ENCODE results near the gene ZNF865. TPM values are rescaled to one million over a fixed set of nuclear protein-coding genes. Genes with fewer than 3 reads are reported as not detected.
A peak's percentile ranks its signal among the peaks of the same experiment; 100 is the strongest.
"Not testable (repeated sequence)": the region's sequence is repeated elsewhere in the genome, so short reads cannot be mapped to it uniquely, and the experiment has no call there.

Gene ZNF865
- total RNA-seq, result 20.3 TPM in 2 replicates
- long read RNA-seq, result 0 reads

- Mint-ChIP-seq H3K36me3 (ENCODE audit: low read depth) (peaks cover 7% of the 10 kb centered on the region), H3K4me1 (peaks cover 49% of the 10 kb centered on the region), H3K9me3 (no peaks in the 10 kb centered on the region), H3K27me3 (ENCODE audit: low read depth) (no peaks in the 10 kb centered on the region), H3K4me3 (peak within 1 kb of the TSS; percentile 97), H3K27ac (ENCODE audit: unreplicated experiment) (peak within 1 kb of the TSS; percentile 92)
- DNase-seq (ENCODE audit: low read depth, low spot score), result peak; percentile 64
- peak; percentile 73 for TF ChIP-seq CTCF (conservative IDR thresholded peaks at IDR 0.05)
Observed at GRCh38 chr19:55605637-55606470, at the start of gene ZNF865. Gene ZNF865 (plus strand): TSS chr19:55605647. CDS start chr19:55613619, 7,972 bp downstream.

GRCh38 chr19:55559684-55560083 is 45.8 kb upstream of the ZNF865 start:
- peaks cover under 1% of the 10 kb centered on the region for H3K27me3 Mint-ChIP-seq (ENCODE audit: low read depth)
- H3K36me3 Mint-ChIP-seq (ENCODE audit: low read depth), result no peaks in the 10 kb centered on the region
- H3K4me3 Mint-ChIP-seq, result no peak overlapping the region
- no peak overlapping the region for H3K27ac Mint-ChIP-seq (ENCODE audit: unreplicated experiment)
- TF ChIP-seq CTCF (conservative IDR thresholded peaks at IDR 0.05), result no peak
- peaks cover 4% of the 10 kb centered on the region for H3K4me1 Mint-ChIP-seq
- no peaks in the 10 kb centered on the region for H3K9me3 Mint-ChIP-seq
- no peak for DNase-seq (ENCODE audit: low read depth, low spot score)

GRCh38 chr19:55563261-55563690 is 42.2 kb upstream of the ZNF865 start:
- Mint-ChIP-seq H3K4me3 (no peak overlapping the region), H3K27ac (ENCODE audit: unreplicated experiment) (no peak overlapping the region), H3K27me3 (ENCODE audit: low read depth) (peaks cover 6% of the 10 kb centered on the region), H3K4me1 (no peaks in the 10 kb centered on the region), H3K9me3 (no peaks in the 10 kb centered on the region), H3K36me3 (ENCODE audit: low read depth) (no peaks in the 10 kb centered on the region)
- no peak for TF ChIP-seq CTCF (conservative IDR thresholded peaks at IDR 0.05)
- DNase-seq (ENCODE audit: low read depth, low spot score), result no peak

GRCh38 chr19:55566823-55567222 is 38.6 kb upstream of the ZNF865 start:
- Mint-ChIP-seq H3K27ac (ENCODE audit: unreplicated experiment) (no peak overlapping the region), H3K27me3 (ENCODE audit: low read depth) (peaks cover 6% of the 10 kb centered on the region), H3K36me3 (ENCODE audit: low read depth) (no peaks in the 10 kb centered on the region), H3K4me3 (no peak overlapping the region), H3K4me1 (no peaks in the 10 kb centered on the region), H3K9me3 (no peaks in the 10 kb centered on the region)
- TF ChIP-seq CTCF (conservative IDR thresholded peaks at IDR 0.05), result no peak
- no peak for DNase-seq (ENCODE audit: low read depth, low spot score)

GRCh38 chr19:55567708-55568328 is 37.6 kb upstream of the ZNF865 start:
- Mint-ChIP-seq H3K4me3 (no peak overlapping the region), H3K36me3 (ENCODE audit: low read depth) (no peaks in the 10 kb centered on the region), H3K27me3 (ENCODE audit: low read depth) (peaks cover 6% of the 10 kb centered on the region), H3K4me1 (no peaks in the 10 kb centered on the region), H3K27ac (ENCODE audit: unreplicated experiment) (no peak overlapping the region), H3K9me3 (no peaks in the 10 kb centered on the region)
- TF ChIP-seq CTCF (conservative IDR thresholded peaks at IDR 0.05), result no peak
- no peak for DNase-seq (ENCODE audit: low read depth, low spot score)

GRCh38 chr19:55569477-55569876 is 36.0 kb upstream of the ZNF865 start:
- H3K4me1 Mint-ChIP-seq; DNase-seq (ENCODE audit: low read depth, low spot score); H3K36me3 Mint-ChIP-seq (ENCODE audit: low read depth); H3K9me3 Mint-ChIP-seq; H3K4me3 Mint-ChIP-seq; H3K27me3 Mint-ChIP-seq (ENCODE audit: low read depth); H3K27ac Mint-ChIP-seq (ENCODE audit: unreplicated experiment): not testable (repeated sequence)

GRCh38 chr19:55573929-55574328 is 31.5 kb upstream of the ZNF865 start:
- not testable (repeated sequence) for H3K4me1 Mint-ChIP-seq; H3K27ac Mint-ChIP-seq (ENCODE audit: unreplicated experiment); DNase-seq (ENCODE audit: low read depth, low spot score); H3K9me3 Mint-ChIP-seq; H3K27me3 Mint-ChIP-seq (ENCODE audit: low read depth); H3K4me3 Mint-ChIP-seq
- H3K36me3 Mint-ChIP-seq (ENCODE audit: low read depth), result peaks cover 11% of the 10 kb centered on the region
